Heart left ventricle (tissue), 16 donors: ENCODE data around the gene SMCO2. TPM values are rescaled to one million over a fixed set of nuclear protein-coding genes. Genes with fewer than 3 reads are reported as not detected.

Experiments used
- ATAC-seq, 4 donors: fragments of 200-7000 bp; cut with Tn5 transposase; one replicate each; pipeline ENCODE4 v1.9.1; 2020 to 2022; ENCODE audit warnings: moderate library complexity in 4 of 4, mild to moderate bottlenecking in 3 of 4, moderate number of reproducible peaks in 1 of 4
- DNase-seq, 5 donors: peaks; one replicate each; pipeline ENCODE4 v3.0.0-alpha.2; 2020
- H3K27ac ChIP-seq, 12 donors: fragments of 200-600 bp; sonication (generic) in 4 of 12; one replicate each; pipeline versions ENCODE4 v1.5.0 to v1.8.0; 2016 to 2022; ENCODE audit warnings: mild to moderate bottlenecking in 2 of 12
- H3K27me3 ChIP-seq, 9 donors: fragments of 200-600 bp; sonication (generic) in 2 of 9; one replicate each; pipeline versions ENCODE4 v1.5.1 to v1.8.0; 2016 to 2022; ENCODE audit warnings: mild to moderate bottlenecking in 3 of 9
- H3K36me3 ChIP-seq, 9 donors: fragments of 200-600 bp; sonication (generic) in 2 of 9; one replicate each; pipeline versions ENCODE4 v1.5.0 to v1.8.0; 2018 to 2022; ENCODE audit warnings: mild to moderate bottlenecking in 2 of 9
- H3K4me1 ChIP-seq, 12 donors: fragments of 200-600 bp; sonication (generic) in 4 of 12; one replicate each; pipeline versions ENCODE4 v1.5.0 to v1.8.0; 2016 to 2022; ENCODE audit warnings: mild to moderate bottlenecking in 3 of 12
- H3K4me3 ChIP-seq, 12 donors: fragments of 200-600 bp; sonication (generic) in 4 of 12; one replicate each; pipeline versions ENCODE4 v1.5.0 to v1.8.0; 2017 to 2022; ENCODE audit warnings: mild to moderate bottlenecking in 9 of 12, moderate library complexity in 4 of 12
- H3K9me3 ChIP-seq, 12 donors: fragments of 200-600 bp; sonication (generic) in 4 of 12; one replicate each; pipeline versions ENCODE4 v1.5.0 to v1.8.0; 2016 to 2022; ENCODE audit warnings: mild to moderate bottlenecking in 1 of 12
- POLR2A ChIP-seq, 2 donors: fragments of 450-650 bp; IDR thresholded peaks; one replicate each; pipeline ENCODE4 v1.6.1; 2017; ENCODE audit warnings: antibody characterized with exemption in 2 of 2, mild to moderate bottlenecking in 2 of 2, moderate library complexity in 2 of 2
- WGBS, 4 donors: extraction: QIAGEN DNeasy Blood & Tissue Kit in 2 of 4; methylation state at CpG; one replicate each; pipeline versions ENCODE4 v1.1.5 to v1.1.7; 2013 to 2018; 5-methylcytosine and 5-hydroxymethylcytosine counted together
- intact Hi-C, 10 donors: fragments of 100-400 bp; cut with DNase I; formaldehyde crosslinking; loops; one replicate each; pipeline versions ENCODE4 v1.11.1 to v1.14.2; 2022
- polyA plus RNA-seq, 2 donors: library from polyadenylated mRNA; stranded (reverse); fragments of 200-250 nt; gene quantifications; one replicate each; pipeline ENCODE4 v1.2.3, GENCODE V29; 2013
- total RNA-seq, 9 donors: library from RNA; depleted of rRNA in 2 of 9; stranded (reverse); fragments of >200 nt in 2 of 9; fragmentation: NEBNext Ultra II Directional in 3 of 9; extraction: Animal tissue kit (Norgen Biotek cat#: 25700) in 3 of 9; gene quantifications; one replicate each; pipeline versions ENCODE4 v1.1.0 to v1.2.4, GENCODE V29; 2016 to 2023
- TF ChIP-seq, protein P1 (sequence below), 12 donors: fragments of 200-600 bp; sonication (generic) in 4 of 12; IDR thresholded peaks; one replicate each; pipeline versions ENCODE4 v1.5.0 to v1.8.0; 2018 to 2022; ENCODE audit warnings: antibody characterized with exemption in 12 of 12, mild to moderate bottlenecking in 5 of 12
- donor health status: ischemic (EF 13 %, LVEDD 7.1; RV severe dilation, severe dysfunction).
- donor health status: healthy with polysubstance abuse.
- donor health status: DM: no; HTN: yes; CAD: no.
- donor health status: DM: no; HTN: no; CAD: no.
- donor health status: ischemic (EF 25% LVEDD 6.9; RV normal size, moderate dysfunction).
- donor health status: ischemic (EF 25% LVEDD 5.7; RV mildly dilated, moderate dysfunction).
- donor health status: healthy.
- donor health status: DM: yes; HTN: yes; CAD: no.
- donor health status: ischemic (EF 35%, LVEDD 5.7; RV mildly dilated, moderate dysfunction).
- donor health status: nonischemic (EF 11% LVEDD 7.7; RV severe dilation, severe dysfunction).
- donor health status: DM: yes; HTN: yes; CAD: no.
- donor health status: PGD.
- donor health status: ischemic (EF 29% LVEDD 5.4; RV normal size, mild dysfunction).
- donor health status: nonischemic (EF 23%, LVEDD 6.1; RV moderate dilation, normal function).

SMCO2 gene
- total and polyA plus RNA-seq, 11 donors: 0.54 to 1.2 (median 0.58) TPM; not detected in 8

DNA sequence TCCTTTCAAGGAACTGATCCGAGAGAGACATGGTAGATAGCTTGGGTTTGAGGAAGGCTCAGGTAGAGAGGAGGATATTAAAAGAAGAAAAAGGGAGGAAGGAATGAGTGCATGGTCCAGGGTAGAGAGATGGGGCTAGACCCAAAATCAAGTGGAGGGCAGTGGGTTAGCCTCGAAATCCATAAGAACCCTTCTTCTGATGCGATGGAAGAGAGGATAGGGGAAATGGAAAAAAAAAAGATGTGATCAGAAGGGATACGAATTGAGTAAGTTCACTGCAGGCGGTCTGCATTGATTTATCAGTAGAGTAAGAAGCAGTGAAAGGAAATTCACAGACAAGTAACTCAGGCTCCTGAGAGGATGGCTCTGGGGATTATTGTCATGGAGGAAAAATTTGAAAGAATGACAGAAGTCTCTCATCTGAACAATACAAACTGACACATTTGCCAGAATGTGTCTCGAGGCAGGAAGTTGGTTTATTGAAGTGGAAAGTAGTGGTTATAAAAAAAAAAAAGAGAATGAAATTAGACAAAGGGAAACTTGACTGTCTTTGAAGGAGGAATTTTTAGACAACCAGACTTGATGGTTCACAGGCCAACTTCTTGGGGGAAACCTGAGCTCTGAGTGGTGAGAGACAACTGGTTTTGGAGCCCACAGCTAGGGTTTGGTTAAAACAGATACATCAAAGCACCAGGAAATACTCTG is 87.7 kb downstream of the SMCO2 start:
- Histone ChIP-seq H3K27me3 (no peaks in the 10 kb centered on the region), H3K9me3 (no peaks in the 10 kb centered on the region), H3K4me1 (peaks cover 13 to 87% (median 63%) of the 10 kb centered on the region in 12 donors), H3K27ac (peak overlapping the region in 3 of 12 donors; percentile 14 to 25 (median 18)), H3K36me3 (peaks cover 0 to 15% (median 3%) of the 10 kb centered on the region in 9 donors), H3K4me3 (no peak overlapping the region)
- no peak for TF ChIP-seq POLR2A (IDR thresholded peaks at IDR 0.05)
- TF ChIP-seq, protein P1, sequence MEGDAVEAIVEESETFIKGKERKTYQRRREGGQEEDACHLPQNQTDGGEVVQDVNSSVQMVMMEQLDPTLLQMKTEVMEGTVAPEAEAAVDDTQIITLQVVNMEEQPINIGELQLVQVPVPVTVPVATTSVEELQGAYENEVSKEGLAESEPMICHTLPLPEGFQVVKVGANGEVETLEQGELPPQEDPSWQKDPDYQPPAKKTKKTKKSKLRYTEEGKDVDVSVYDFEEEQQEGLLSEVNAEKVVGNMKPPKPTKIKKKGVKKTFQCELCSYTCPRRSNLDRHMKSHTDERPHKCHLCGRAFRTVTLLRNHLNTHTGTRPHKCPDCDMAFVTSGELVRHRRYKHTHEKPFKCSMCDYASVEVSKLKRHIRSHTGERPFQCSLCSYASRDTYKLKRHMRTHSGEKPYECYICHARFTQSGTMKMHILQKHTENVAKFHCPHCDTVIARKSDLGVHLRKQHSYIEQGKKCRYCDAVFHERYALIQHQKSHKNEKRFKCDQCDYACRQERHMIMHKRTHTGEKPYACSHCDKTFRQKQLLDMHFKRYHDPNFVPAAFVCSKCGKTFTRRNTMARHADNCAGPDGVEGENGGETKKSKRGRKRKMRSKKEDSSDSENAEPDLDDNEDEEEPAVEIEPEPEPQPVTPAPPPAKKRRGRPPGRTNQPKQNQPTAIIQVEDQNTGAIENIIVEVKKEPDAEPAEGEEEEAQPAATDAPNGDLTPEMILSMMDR (IDR thresholded peaks at IDR 0.05): no peak
- ATAC-seq (no peak), DNase-seq (no peak)
- intact Hi-C loops: loop anchor here in 2 of 10 donors (5.0 kb wide), 2 partner anchors 33 to 98 kb away; no protein-coding TSS in a partner anchor
- 69 to 81% (median 73%) methylated on average over 6 of the region's 6 CpGs for WGBS, 4 donors

DNA sequence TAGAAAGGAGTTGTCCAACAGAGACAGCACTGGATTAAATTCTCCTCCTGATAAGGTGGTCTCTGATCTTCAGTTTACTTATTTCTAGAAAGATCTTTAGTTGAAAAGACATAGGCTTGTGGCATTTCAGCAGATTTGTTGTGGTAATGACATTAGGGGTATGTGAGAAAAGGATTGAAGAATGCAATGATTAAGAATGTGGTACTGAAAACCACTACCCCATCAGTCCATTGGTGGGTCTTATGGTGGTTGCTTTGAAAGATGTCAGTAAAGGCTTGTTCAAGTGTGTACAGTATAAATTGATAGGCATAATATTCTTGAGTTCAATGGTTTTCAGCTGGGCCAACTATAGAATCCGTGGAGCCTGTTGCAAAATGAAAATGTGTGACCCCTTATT is 88.2 kb downstream of the SMCO2 start:
- Histone ChIP-seq H3K4me1 (peaks cover 16 to 88% (median 67%) of the 10 kb centered on the region in 12 donors), H3K27me3 (no peaks in the 10 kb centered on the region), H3K27ac (peak overlapping the region in 2 of 12 donors; percentile 18 to 25), H3K36me3 (peaks cover 0 to 15% (median 3%) of the 10 kb centered on the region in 9 donors), H3K4me3 (no peak overlapping the region), H3K9me3 (no peaks in the 10 kb centered on the region)
- ATAC-seq (no peak), DNase-seq (no peak)
- intact Hi-C loops: loop anchor here in 2 of 10 donors (5.0 kb wide), 2 partner anchors 33 to 98 kb away; no protein-coding TSS in a partner anchor
- WGBS, 4 donors: 84 to 92% (median 89%) methylated on average over 1 of the region's 1 CpG
- no peak for TF ChIP-seq POLR2A (IDR thresholded peaks at IDR 0.05)
- TF ChIP-seq, protein P1 (IDR thresholded peaks at IDR 0.05): no peak

- Histone ChIP-seq H3K27ac (no peak overlapping the region), H3K4me1 (peaks cover 18 to 89% (median 66%) of the 10 kb centered on the region in 12 donors), H3K9me3 (no peaks in the 10 kb centered on the region), H3K27me3 (no peaks in the 10 kb centered on the region), H3K4me3 (no peak overlapping the region), H3K36me3 (peaks cover 0 to 15% (median 3%) of the 10 kb centered on the region in 9 donors)
- DNase-seq: no peak
- WGBS, 4 donors: 94 to 96% (median 95%) methylated on average over 6 of the region's 6 CpGs
- TF ChIP-seq, protein P1 (IDR thresholded peaks at IDR 0.05): no peak
- TF ChIP-seq POLR2A (IDR thresholded peaks at IDR 0.05): no peak
- ATAC-seq: no peak
- intact Hi-C loops: no loop called here
Measured at GRCh38 chr12:27535318-27535717, 88.8 kb downstream of the SMCO2 start.

DNA sequence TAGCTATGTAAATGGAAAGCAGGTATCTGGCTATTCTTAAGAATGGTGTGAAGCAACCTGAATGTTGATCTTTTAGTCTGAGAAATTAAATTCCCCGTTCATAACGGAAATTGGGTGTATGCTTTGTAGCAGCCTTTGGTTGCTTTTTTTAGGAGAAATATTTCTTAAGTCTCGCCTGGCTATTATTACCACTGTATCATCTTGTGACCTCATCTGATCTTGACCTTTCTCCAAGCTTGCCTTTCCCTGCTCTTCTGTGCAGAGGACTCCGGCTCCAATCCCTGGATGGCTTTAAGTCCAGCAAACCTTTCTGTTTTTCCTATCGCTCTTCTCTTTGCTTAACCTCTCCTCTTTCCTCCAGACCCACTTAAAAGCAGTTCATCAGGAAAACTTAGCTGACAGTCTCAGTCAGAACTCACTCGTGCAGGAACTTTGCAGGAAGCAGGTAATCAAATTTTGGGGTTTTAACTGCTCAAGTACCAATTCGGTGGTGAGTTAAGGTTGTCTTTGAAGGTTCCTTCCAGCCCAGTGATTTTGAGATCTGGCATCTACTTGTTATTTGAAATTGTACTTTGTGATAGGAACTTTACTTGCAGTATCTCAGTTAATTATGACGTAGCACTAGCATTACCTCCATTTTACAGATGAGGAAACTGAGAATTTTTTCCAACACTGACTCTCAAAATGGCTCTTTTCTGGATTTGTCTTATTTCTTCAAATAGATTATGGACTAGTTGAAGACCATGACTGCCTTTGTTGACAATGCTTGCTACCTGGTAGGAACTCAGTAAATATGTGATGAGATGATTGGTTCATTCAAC is 91.5 kb downstream of the SMCO2 start:
- DNase-seq (no peak), ATAC-seq (peak in 3 of 4 donors; percentile 52 to 70 (median 63))
- intact Hi-C loops: no loop called here
- Histone ChIP-seq H3K36me3 (peaks cover 0 to 15% (median 3%) of the 10 kb centered on the region in 9 donors), H3K4me3 (peak overlapping the region in 4 of 12 donors; percentile 7 to 25 (median 16)), H3K27ac (peak overlapping the region; percentile 4 to 73 (median 64)), H3K9me3 (no peaks in the 10 kb centered on the region), H3K4me1 (peaks cover 22 to 89% (median 79%) of the 10 kb centered on the region in 12 donors), H3K27me3 (no peaks in the 10 kb centered on the region)
- TF ChIP-seq, protein P1 (IDR thresholded peaks at IDR 0.05): no peak
- no peak for TF ChIP-seq POLR2A (IDR thresholded peaks at IDR 0.05)
- 24 to 33% (median 29%) methylated on average over 8 of the region's 8 CpGs for WGBS, 4 donors
